GM18951 (cell line): ENCODE data around the gene PTCD2.

ENCODE experiments used
- POLR2A ChIP-seq: IDR thresholded peaks from 4 replicates; pipeline ENCODE4 v1.6.1; 2011; ENCODE audit warnings: mild to moderate bottlenecking; ENCODE audit not compliant: insufficient read length, insufficient read depth; ENCODE audit errors: extremely low read depth
- in situ Hi-C: fragments of 300-500 bp; cut with MboI; formaldehyde crosslinking; loops from one replicate; pipeline ENCODE4 v1.12.0; 2022; ENCODE audit warnings: low sequenced_read_pairs, mixed read lengths, inconsistent platforms; ENCODE audit not compliant: unreplicated experiment

The PTCD2 gene

DNA sequence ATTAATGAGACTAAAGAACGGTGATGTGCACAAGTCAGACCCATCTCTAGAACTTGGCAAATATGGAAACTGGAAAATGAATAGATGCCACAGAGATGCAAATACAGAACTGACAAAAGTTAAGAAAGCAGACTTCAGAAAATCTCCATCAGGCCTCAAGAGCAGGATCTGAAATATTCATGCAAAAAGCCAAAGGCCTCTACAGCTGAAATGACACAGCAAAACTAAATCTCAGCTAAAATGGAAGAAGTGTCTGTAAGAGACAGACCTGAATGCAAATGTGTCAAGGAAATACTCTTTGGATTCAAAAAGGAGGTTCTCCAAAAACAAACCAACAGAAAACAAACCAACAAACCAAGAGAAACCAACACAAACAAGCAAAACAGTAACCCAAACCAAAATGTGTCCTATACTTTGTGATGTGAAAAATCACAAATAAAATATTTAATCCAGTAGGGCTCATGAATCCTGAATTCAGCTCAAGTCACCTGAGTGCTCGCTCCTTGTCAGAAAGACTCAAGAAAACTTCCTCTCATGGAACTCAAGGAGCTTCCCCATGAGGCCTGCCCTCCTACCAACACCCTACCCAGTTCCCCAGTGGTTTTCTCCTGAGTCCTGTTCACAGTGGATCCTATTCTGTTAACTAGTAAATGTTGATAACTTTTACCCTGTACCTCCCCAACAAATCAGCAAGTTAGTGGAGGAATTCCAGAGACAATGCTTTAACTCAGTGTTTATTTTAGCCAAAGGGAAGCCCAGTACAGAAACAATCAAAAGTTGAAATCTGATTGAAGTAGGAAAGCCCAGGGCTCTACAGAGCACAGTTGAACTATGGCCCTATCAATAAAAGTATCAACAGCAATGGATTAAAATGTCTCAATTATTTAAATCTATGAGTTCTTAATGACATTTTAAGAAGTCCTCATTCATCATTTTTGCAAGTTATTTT, 14.7 kb upstream of the PTCD2 start:
- no peak for TF ChIP-seq POLR2A
- in situ Hi-C loops = loop anchor here (5.0 to 25.0 kb wide), 2 partner anchors 173 to 518 kb away; no protein-coding TSS in a partner anchor

DNA sequence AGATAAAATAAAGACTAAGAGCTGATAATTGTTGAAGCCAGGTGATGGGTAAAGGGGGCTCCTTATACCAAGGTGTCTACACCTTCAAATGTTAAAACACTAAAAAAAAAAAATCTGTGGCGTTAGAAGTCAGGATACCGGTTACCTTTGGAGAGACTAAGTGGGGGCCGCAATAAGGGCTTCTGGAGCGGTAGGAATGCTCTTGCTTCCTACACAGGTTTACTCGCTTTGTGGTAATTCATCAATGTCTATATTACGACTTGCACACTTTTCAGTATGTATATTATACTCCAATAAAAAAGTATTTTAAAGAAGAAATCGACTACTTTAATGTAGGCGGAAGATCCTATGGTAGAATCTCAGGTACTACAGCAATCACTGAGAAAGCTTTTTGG, 12.6 kb upstream of the PTCD2 start:
- in situ Hi-C loops = loop anchor here (5.0 to 25.0 kb wide), 2 partner anchors 175 to 520 kb away; no protein-coding TSS in a partner anchor
- TF ChIP-seq POLR2A = no peak

DNA sequence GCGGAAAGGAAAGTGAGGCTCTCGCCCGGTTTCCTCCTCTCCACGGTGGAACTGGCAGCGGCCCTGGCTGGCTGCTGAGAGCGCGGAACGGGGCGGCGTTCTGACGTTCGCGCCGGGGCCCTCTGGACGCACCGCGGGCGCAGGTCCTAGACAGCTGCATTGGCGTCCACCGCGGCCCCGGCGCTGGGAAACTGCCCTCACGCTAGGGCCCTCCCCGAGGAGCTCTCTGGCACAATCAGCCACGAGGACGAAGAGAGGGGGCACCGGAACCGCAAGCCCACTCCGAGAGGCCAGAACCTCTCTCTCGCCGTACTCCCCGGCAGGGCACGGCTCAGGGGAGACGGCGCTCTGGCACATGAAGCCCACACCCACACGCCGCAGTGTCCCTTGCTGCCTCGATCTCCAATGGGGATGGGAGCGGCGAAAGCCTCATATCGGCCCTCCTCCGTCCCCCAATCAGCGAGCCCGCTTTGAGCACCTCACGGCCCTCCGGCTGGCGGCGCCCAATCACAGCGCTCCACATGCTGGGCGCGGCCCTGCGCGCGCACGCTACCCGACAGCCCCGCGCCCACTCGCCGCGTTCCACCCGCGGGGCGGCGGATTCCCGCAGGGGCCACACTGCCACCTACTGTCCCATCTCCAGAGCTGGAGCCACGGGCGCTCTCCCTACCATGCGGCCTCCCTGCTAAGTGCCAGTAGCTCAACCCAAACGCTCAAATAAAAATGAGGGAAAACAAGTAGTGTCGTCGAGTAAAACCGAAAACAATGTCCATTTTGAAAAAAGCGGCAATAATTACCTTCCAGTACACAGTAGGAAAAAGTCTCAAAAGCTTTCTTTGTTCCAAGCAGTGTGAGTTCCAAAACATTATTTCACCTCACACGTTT, 12.0 kb upstream of the PTCD2 start:
- in situ Hi-C loops = loop anchor here (5.0 to 25.0 kb wide), 2 partner anchors 176 to 521 kb away; no protein-coding TSS in a partner anchor
- peak; percentile 99 for TF ChIP-seq POLR2A

GRCh38 chr5:72308853-72309191, 11.4 kb upstream of the PTCD2 start:
- TF ChIP-seq POLR2A = no peak
- in situ Hi-C loops = loop anchor here (5.0 to 25.0 kb wide), 2 partner anchors 177 to 522 kb away; no protein-coding TSS in a partner anchor

- in situ Hi-C loops = loop anchor here (25.0 kb wide), 1 partner anchor 526 kb away; no protein-coding TSS in a partner anchor
- TF ChIP-seq POLR2A = no peak
Observed at GRCh38 chr5:72313141-72313540, 7.0 kb upstream of the PTCD2 start.

- in situ Hi-C loops = loop anchor here (25.0 kb wide), 1 partner anchor 527 kb away; no protein-coding TSS in a partner anchor
Observed at GRCh38 chr5:72314571-72315172, 5.5 kb upstream of the PTCD2 start.

GRCh38 chr5:72319435-72319975, 668 bp upstream of the PTCD2 start:
- in situ Hi-C loops = loop anchor here (25.0 kb wide), 1 partner anchor 532 kb away; no protein-coding TSS in a partner anchor

More at GRCh38 chr5:72314571-72315172, 5.5 kb upstream of the PTCD2 start:
- no peak for TF ChIP-seq POLR2A

DNA sequence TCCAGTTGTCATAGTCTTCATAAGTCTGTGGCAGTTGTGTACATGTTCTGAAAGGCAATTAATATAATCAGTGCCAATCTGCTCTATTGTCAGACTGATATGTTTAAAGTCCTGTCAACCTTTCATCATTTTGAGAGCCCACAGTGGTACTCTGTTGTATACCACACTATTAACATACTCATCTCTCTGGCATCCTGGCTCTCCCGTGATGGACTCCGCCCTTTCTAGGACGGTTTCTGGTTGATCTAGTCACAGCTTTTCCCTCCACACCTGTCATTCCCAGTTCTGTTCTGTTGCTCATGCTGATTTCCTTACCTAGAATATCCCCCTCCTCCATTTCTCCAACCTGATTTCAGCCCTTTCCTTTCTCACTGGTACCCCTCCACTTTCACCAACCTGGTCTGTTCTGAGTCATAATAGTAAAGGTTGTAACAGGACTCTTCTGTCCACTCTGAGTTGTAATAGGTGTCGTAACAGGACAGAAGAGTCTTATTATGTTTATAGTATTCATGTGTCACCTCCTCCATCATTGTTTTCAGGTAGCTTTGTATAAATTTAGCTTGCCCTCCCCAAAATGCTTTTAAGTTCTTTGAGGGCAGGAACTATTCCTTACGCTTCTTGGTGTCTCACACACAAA, 4.1 kb downstream of the PTCD2 start:
- in situ Hi-C loops = loop anchor here (25.0 kb wide), 1 partner anchor 537 kb away; no protein-coding TSS in a partner anchor
- no peak for TF ChIP-seq POLR2A

DNA sequence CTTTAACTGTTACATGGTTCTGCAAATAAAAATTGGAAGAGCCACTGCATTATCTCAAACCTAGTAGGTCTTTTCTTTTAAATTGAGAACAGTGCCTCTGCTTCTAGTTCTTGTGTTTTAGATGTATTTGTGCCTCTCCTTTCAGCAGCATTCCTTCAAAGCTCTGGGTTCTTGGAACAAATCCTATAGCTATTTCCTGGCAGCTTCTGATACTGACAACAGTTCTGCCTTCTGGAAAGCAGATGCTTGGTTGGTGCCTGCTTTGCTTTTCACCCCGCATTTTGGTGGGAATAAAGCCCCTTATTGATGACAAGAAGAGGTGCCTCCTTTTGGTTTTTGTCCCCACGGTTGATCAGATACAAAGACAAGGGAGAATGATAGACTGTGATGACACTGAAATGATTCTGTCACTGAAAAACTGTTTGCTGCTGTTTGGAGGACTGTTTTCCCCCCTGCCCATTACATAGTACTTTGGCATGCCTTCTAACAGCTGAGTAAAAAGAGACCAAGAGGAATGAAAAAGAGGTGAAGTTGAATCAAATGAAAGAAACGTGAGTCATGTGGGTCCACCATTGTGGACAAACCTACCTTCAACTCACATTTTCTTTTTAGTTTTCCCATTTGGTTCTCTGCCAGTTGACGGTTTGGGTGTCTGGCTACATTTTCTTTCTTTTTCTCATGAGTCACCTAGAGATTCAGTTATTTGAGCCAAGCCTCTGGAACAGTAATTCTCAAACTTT, 5.6 kb downstream of the PTCD2 start:
- no peak for TF ChIP-seq POLR2A
- in situ Hi-C loops = no loop called here

DNA sequence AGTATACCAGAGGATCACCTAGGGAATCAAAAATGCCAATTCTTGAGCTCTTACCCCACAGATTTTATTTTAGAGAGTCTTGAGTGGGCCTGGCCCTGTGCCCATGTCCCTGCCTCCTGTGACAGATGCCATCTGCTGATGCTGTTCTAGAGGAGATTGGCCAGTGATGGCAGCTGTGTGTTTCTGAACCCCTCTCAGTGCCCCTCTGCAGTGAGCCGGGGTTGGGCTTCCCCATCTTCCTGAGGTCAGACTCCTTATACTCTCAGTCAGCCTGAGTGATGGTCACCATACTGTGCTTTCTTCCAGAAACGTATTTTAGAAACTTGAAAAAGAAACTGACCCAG, 6.1 kb downstream of the PTCD2 start:
- no peak for TF ChIP-seq POLR2A
- in situ Hi-C loops = no loop called here

DNA sequence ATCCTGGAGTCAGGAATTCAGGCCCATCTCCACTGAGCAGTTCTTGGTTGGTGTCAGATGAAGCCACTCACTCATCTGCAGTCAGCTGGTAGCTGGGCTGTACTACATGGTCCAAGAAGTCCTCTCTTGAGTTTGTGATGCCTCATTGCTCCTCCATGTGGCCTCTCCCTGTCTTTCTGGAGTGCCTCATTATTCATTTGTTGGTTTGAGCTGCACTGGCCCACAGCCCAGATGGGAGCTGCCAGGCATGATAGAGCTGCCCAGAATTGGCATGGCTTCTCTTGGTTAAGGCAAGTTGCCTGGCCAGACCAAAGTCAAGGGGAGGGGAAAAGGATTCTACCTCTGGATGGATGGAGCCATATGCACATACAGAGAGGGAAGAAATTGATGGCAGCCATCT, 8.0 kb downstream of the PTCD2 start:
- no peak for TF ChIP-seq POLR2A
- in situ Hi-C loops = no loop called here

DNA sequence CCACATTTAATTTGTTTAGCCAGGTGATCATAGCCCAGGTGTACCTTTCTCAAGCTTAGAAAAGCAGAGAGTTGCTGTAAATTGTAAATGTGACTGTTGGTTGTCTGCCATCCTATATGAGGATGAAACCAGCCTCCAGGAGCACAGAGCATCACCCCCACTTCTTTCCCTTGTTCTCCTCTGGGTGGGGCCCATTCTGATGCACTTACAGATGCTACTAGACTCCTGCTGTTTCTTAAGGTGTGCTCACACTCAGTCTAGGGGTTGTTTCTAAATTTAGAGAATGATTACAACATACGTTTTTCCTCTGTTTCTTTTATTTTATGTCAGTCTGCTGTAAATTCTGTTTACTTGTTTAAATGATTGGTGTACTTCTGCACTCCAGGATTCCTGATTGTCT, 10.5 kb downstream of the PTCD2 start:
- in situ Hi-C loops = no loop called here
- TF ChIP-seq POLR2A = no peak

DNA sequence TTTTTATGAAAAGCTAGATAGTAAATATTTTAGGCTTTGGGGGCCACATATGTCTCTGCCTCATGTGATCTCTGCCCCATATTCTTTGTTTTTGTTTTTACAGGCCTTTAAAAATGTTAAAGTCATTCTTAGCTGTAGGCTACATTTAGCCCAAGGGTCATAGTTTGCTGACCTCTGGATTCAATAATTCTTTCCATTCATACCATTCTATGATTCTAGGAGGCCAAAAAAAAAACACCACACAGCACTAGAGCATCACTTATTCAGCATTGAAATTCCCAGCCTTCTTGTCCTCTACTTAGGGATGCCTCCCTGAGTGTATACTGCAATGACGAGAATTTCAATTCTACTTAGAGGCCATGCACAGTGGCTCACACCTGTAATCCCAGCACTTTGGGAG, 17.0 kb downstream of the PTCD2 start:
- no peak for TF ChIP-seq POLR2A

More for the DNA sequence above, 17.0 kb downstream of the PTCD2 start:
- in situ Hi-C loops = no loop called here
